ENCODE data around the gene IFIT1. TPM values are rescaled to one million over a fixed set of nuclear protein-coding genes. Genes with fewer than 3 reads are reported as not detected.
"Not testable (repeated sequence)": the region's sequence is repeated elsewhere in the genome, so short reads cannot be mapped to it uniquely, and the experiment has no call there.

The IFIT1 gene
- polyA plus RNA-seq, 1 donor from 2014 or later, result not detected

GRCh38 chr10:89348481-89348880 is 43.9 kb upstream of the IFIT1 start:
- Histone ChIP-seq H3K9me2 (ENCODE audit: insufficient read depth, low read length) (no peaks in the 10 kb centered on the region), H2AFZ (ENCODE audit: low read depth, low read length) (no peak overlapping the region), H3K9me3 (ENCODE audit: low read length) (no peaks in the 10 kb centered on the region), H3K79me2 (replicated peaks; ENCODE audit: insufficient read depth, low read length) (no peaks in the 10 kb centered on the region), H4K20me1 (ENCODE audit: insufficient read depth) (no peaks in the 10 kb centered on the region), H3K4me2 (ENCODE audit: low read length) (no peak overlapping the region), H3K36me3 (ENCODE audit: insufficient read depth, low read length) (no peaks in the 10 kb centered on the region), H3F3A (ENCODE audit: insufficient read depth, low read length, poor library complexity, severe bottlenecking) (no peaks in the 10 kb centered on the region), H3K27ac (ENCODE audit: low read length) (no peak overlapping the region), H3K27me3 (ENCODE audit: insufficient read depth, low read depth, low read length) (no peaks in the 10 kb centered on the region), H3K9ac (ENCODE audit: low read length) (no peak overlapping the region), H3K4me3 (ENCODE audit: low read length) (no peak overlapping the region)
- TF ChIP-seq SMC3 (conservative IDR thresholded peaks at IDR 0.05; ENCODE audit: poor library complexity), result no peak
- no peak for TF ChIP-seq MXI1 (conservative IDR thresholded peaks at IDR 0.05; ENCODE audit: poor library complexity, severe bottlenecking)
- no peak for TF ChIP-seq CTCF (IDR thresholded peaks at IDR 0.05; ENCODE audit: poor library complexity, severe bottlenecking)
- no peak for TF ChIP-seq EZH2 (IDR thresholded peaks at IDR 0.05; ENCODE audit: borderline replicate concordance, insufficient read depth, low read length, poor library complexity, severe bottlenecking)
- TF ChIP-seq POLR2AphosphoS5 (IDR thresholded peaks at IDR 0.05), result no peak
- TF ChIP-seq, protein P1, sequence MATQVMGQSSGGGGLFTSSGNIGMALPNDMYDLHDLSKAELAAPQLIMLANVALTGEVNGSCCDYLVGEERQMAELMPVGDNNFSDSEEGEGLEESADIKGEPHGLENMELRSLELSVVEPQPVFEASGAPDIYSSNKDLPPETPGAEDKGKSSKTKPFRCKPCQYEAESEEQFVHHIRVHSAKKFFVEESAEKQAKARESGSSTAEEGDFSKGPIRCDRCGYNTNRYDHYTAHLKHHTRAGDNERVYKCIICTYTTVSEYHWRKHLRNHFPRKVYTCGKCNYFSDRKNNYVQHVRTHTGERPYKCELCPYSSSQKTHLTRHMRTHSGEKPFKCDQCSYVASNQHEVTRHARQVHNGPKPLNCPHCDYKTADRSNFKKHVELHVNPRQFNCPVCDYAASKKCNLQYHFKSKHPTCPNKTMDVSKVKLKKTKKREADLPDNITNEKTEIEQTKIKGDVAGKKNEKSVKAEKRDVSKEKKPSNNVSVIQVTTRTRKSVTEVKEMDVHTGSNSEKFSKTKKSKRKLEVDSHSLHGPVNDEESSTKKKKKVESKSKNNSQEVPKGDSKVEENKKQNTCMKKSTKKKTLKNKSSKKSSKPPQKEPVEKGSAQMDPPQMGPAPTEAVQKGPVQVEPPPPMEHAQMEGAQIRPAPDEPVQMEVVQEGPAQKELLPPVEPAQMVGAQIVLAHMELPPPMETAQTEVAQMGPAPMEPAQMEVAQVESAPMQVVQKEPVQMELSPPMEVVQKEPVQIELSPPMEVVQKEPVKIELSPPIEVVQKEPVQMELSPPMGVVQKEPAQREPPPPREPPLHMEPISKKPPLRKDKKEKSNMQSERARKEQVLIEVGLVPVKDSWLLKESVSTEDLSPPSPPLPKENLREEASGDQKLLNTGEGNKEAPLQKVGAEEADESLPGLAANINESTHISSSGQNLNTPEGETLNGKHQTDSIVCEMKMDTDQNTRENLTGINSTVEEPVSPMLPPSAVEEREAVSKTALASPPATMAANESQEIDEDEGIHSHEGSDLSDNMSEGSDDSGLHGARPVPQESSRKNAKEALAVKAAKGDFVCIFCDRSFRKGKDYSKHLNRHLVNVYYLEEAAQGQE (IDR thresholded peaks at IDR 0.05; ENCODE audit: borderline replicate concordance), result no peak
- no peak for TF ChIP-seq TAF1 (IDR thresholded peaks at IDR 0.05; ENCODE audit: low read depth)
- no peak for TF ChIP-seq RAD21 (conservative IDR thresholded peaks at IDR 0.05)
- TF ChIP-seq EP300 (conservative IDR thresholded peaks at IDR 0.05; ENCODE audit: poor library complexity, severe bottlenecking), result no peak

DNA sequence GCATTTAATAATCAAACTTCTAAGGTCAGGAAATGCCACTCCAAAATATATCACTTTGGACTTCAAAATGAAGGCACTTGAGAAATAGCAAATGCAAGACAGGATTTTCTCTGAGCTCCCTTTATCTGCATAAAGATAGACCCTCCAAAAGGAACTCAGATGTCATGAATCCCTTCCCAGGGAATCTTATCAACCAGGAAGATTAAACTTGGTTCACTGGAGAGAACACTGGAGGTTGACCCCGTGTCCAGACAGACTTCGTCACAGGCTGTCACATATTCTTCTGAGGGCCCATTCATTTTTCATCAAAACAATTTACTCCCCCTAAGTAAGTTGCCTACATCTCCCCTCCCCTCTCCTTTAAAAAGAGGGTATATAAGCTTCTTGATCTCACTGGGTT is 43.4 kb upstream of the IFIT1 start:
- Histone ChIP-seq H3K36me3 (ENCODE audit: insufficient read depth, low read length) (no peaks in the 10 kb centered on the region), H3K27me3 (ENCODE audit: insufficient read depth, low read depth, low read length) (no peaks in the 10 kb centered on the region), H2AFZ (ENCODE audit: low read depth, low read length) (no peak overlapping the region), H3K4me2 (ENCODE audit: low read length) (no peak overlapping the region), H3F3A (ENCODE audit: insufficient read depth, low read length, poor library complexity, severe bottlenecking) (no peaks in the 10 kb centered on the region), H3K4me3 (ENCODE audit: low read length) (no peak overlapping the region), H3K79me2 (replicated peaks; ENCODE audit: insufficient read depth, low read length) (no peaks in the 10 kb centered on the region), H3K9me2 (ENCODE audit: insufficient read depth, low read length) (no peaks in the 10 kb centered on the region), H4K20me1 (ENCODE audit: insufficient read depth) (no peaks in the 10 kb centered on the region), H3K9ac (ENCODE audit: low read length) (no peak overlapping the region), H3K27ac (ENCODE audit: low read length) (no peak overlapping the region), H3K9me3 (ENCODE audit: low read length) (no peaks in the 10 kb centered on the region)
- no peak for TF ChIP-seq TAF1 (IDR thresholded peaks at IDR 0.05; ENCODE audit: low read depth)
- TF ChIP-seq, protein P1 (IDR thresholded peaks at IDR 0.05; ENCODE audit: borderline replicate concordance), result no peak

DNA sequence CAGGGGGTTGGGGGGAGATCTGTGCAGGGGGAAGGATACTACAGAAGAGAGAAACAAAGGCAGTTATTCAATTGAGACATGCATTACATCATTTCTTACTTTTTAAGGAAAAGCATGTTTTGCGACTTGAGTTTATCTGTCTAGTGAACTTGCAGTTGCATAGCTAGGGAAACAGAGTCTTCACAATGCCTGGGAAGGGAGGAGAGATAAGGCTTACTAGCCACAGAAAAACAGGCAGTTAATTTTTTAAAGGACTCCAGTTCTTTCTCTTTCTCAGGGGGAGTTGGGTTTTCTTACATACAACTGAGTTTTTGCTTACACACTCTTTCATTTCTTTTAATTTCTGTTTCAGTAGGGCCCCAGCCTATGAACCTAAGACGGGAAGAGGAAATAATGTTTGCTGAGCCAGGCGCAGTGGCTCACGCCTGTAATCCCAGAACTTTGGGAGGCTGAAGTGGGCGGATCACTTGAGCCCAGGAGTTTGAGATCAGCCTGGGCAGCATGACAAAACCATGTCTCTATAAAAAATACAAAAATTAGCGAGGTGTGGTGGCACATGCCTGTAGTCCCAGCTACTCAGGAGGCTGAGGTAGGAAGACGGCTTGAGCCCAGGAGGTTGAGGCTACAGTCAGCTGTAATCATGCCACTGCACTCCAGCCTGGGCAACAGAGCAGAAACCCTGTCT is 41.6 kb upstream of the IFIT1 start:
- H3F3A ChIP-seq (ENCODE audit: insufficient read depth, low read length, poor library complexity, severe bottlenecking); H3K27me3 ChIP-seq (ENCODE audit: insufficient read depth, low read depth, low read length); H4K20me1 ChIP-seq (ENCODE audit: insufficient read depth); H3K9me2 ChIP-seq (ENCODE audit: insufficient read depth, low read length); H3K27ac ChIP-seq (ENCODE audit: low read length); H3K4me3 ChIP-seq (ENCODE audit: low read length); H3K79me2 ChIP-seq (replicated peaks; ENCODE audit: insufficient read depth, low read length); H2AFZ ChIP-seq (ENCODE audit: low read depth, low read length); H3K36me3 ChIP-seq (ENCODE audit: insufficient read depth, low read length); H3K9ac ChIP-seq (ENCODE audit: low read length); H3K9me3 ChIP-seq (ENCODE audit: low read length); H3K4me2 ChIP-seq (ENCODE audit: low read length): not testable (repeated sequence)

Data from neural cell (in vitro differentiated cells).